ENCODE measurements around the gene CD44. TPM values are rescaled to one million over a fixed set of nuclear protein-coding genes. Genes with fewer than 3 reads are reported as not detected.

CD44 gene
- total and polyA plus RNA-seq, 4 donors = 28.9 to 72.2 (median 54.1) TPM

- no peaks in the 10 kb centered on the region for H3K36me3 ChIP-seq (ENCODE audit: control insufficient read depth, insufficient read depth, low read length)
- no peak overlapping the region for H3K27ac ChIP-seq (ENCODE audit: low read depth, low read length)
- H3K4me1 ChIP-seq (ENCODE audit: control insufficient read depth, insufficient read depth, low read length) = no peaks in the 10 kb centered on the region
- H3K27me3 ChIP-seq (ENCODE audit: control insufficient read depth, insufficient read depth, low read length) = no peaks in the 10 kb centered on the region
- 92% methylated on average over 2 of the region's 7 CpGs for WGBS (ENCODE audit: insufficient coverage)
- no peak overlapping the region for H3K4me3 ChIP-seq (ENCODE audit: low read depth, low read length)
- DNase-seq (ENCODE audit: low read depth in 4 of 6, low spot score in 6 of 6) = no peak
- no peaks in the 10 kb centered on the region for H3K9me3 ChIP-seq (ENCODE audit: control insufficient read depth, insufficient read depth, low read length)
These were observed 61.9 kb downstream of the CD44 start for GRCh38 chr11:35200811-35201341.

- H3K27me3 ChIP-seq (ENCODE audit: control insufficient read depth, insufficient read depth, low read length) = no peaks in the 10 kb centered on the region
- 100% methylated on average over 1 of the region's 5 CpGs for WGBS (ENCODE audit: insufficient coverage)
These were observed 65.6 kb downstream of the CD44 start for GRCh38 chr11:35204614-35205013.

GRCh38 chr11:35206616-35207015 lies 67.6 kb downstream of the CD44 start:
- WGBS (ENCODE audit: insufficient coverage) = 83% methylated on average over 1 of the region's 1 CpG

More at GRCh38 chr11:35204614-35205013, 65.6 kb downstream of the CD44 start:
- no peak overlapping the region for H3K27ac ChIP-seq (ENCODE audit: low read depth, low read length)
- no peaks in the 10 kb centered on the region for H3K9me3 ChIP-seq (ENCODE audit: control insufficient read depth, insufficient read depth, low read length)
- no peak overlapping the region for H3K4me3 ChIP-seq (ENCODE audit: low read depth, low read length)
- H3K4me1 ChIP-seq (ENCODE audit: control insufficient read depth, insufficient read depth, low read length) = no peaks in the 10 kb centered on the region
- H3K36me3 ChIP-seq (ENCODE audit: control insufficient read depth, insufficient read depth, low read length) = no peaks in the 10 kb centered on the region
- no peak for DNase-seq (ENCODE audit: low read depth in 4 of 6, low spot score in 6 of 6)

DNA sequence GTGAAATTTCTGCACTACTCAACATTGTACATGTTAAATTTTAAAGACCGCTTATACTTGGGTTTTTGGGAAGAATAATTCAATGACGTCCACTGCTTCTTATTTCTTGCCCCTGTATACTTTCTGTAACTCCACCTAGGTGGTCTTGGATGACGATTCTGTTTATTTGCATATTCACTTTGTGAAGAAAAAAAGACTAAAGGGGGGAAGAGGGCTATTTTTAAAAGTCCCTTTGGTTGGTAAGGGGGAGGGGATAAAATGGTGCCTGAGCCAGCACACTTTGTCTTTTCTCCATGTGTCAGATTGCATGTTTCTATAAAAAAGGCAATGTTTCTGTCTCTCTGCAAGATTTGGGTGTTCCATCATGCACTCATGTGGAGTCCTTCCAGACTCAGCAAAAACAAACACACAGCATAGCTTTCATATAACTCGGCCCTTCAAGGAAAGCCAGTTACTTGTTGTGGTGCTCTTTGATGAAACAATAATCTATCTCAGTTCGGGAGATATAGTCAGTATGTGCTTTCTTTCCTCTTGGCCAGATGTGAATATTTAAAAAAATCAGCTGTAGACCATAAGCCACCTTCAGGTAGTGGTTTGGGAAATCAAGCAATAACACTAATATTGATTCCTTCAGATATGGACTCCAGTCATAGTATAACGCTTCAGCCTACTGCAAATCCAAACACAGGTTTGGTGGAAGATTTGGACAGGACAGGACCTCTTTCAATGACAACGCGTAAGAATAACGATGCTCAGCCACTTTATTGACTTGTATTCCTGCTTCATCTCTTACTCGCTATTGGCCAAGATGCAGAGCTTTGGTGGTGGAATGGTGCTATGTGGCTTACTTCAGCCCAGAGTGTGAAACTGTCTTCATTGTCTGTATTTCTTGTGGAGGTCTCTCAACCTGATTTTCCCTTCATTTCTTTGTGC lies 68.8 kb downstream of the CD44 start:
- no peaks in the 10 kb centered on the region for H3K4me1 ChIP-seq (ENCODE audit: control insufficient read depth, insufficient read depth, low read length)
- no peaks in the 10 kb centered on the region for H3K36me3 ChIP-seq (ENCODE audit: control insufficient read depth, insufficient read depth, low read length)
- 96% methylated on average over 5 of the region's 10 CpGs for WGBS (ENCODE audit: insufficient coverage)
- no peak for DNase-seq (ENCODE audit: low read depth in 4 of 6, low spot score in 6 of 6)
- no peak overlapping the region for H3K4me3 ChIP-seq (ENCODE audit: low read depth, low read length)
- no peaks in the 10 kb centered on the region for H3K9me3 ChIP-seq (ENCODE audit: control insufficient read depth, insufficient read depth, low read length)
- H3K27me3 ChIP-seq (ENCODE audit: control insufficient read depth, insufficient read depth, low read length) = no peaks in the 10 kb centered on the region
- no peak overlapping the region for H3K27ac ChIP-seq (ENCODE audit: low read depth, low read length)

More at GRCh38 chr11:35206616-35207015, 67.6 kb downstream of the CD44 start:
- DNase-seq (ENCODE audit: low read depth in 4 of 6, low spot score in 6 of 6) = no peak
- no peak overlapping the region for H3K4me3 ChIP-seq (ENCODE audit: low read depth, low read length)
- no peaks in the 10 kb centered on the region for H3K36me3 ChIP-seq (ENCODE audit: control insufficient read depth, insufficient read depth, low read length)
- no peaks in the 10 kb centered on the region for H3K9me3 ChIP-seq (ENCODE audit: control insufficient read depth, insufficient read depth, low read length)
- no peaks in the 10 kb centered on the region for H3K4me1 ChIP-seq (ENCODE audit: control insufficient read depth, insufficient read depth, low read length)
- H3K27me3 ChIP-seq (ENCODE audit: control insufficient read depth, insufficient read depth, low read length) = no peaks in the 10 kb centered on the region
- no peak overlapping the region for H3K27ac ChIP-seq (ENCODE audit: low read depth, low read length)

- no peaks in the 10 kb centered on the region for H3K4me1 ChIP-seq (ENCODE audit: control insufficient read depth, insufficient read depth, low read length)
- no peaks in the 10 kb centered on the region for H3K36me3 ChIP-seq (ENCODE audit: control insufficient read depth, insufficient read depth, low read length)
- DNase-seq (ENCODE audit: low read depth in 4 of 6, low spot score in 6 of 6) = no peak
- H3K27ac ChIP-seq (ENCODE audit: low read depth, low read length) = no peak overlapping the region
- no peak overlapping the region for H3K4me3 ChIP-seq (ENCODE audit: low read depth, low read length)
- no peaks in the 10 kb centered on the region for H3K9me3 ChIP-seq (ENCODE audit: control insufficient read depth, insufficient read depth, low read length)
- no peaks in the 10 kb centered on the region for H3K27me3 ChIP-seq (ENCODE audit: control insufficient read depth, insufficient read depth, low read length)
- WGBS (ENCODE audit: insufficient coverage) = 65% methylated on average over 2 of the region's 4 CpGs
These were observed 69.8 kb downstream of the CD44 start for GRCh38 chr11:35208795-35209194.

GRCh38 chr11:35210876-35211546 lies 72.0 kb downstream of the CD44 start:
- Histone ChIP-seq H3K4me3 (ENCODE audit: low read depth, low read length) (no peak overlapping the region), H3K9me3 (ENCODE audit: control insufficient read depth, insufficient read depth, low read length) (no peaks in the 10 kb centered on the region), H3K27me3 (ENCODE audit: control insufficient read depth, insufficient read depth, low read length) (no peaks in the 10 kb centered on the region), H3K4me1 (ENCODE audit: control insufficient read depth, insufficient read depth, low read length) (no peaks in the 10 kb centered on the region), H3K27ac (ENCODE audit: low read depth, low read length) (no peak overlapping the region), H3K36me3 (ENCODE audit: control insufficient read depth, insufficient read depth, low read length) (no peaks in the 10 kb centered on the region)
- WGBS (ENCODE audit: insufficient coverage) = no CpG with 5 or more reads among the region's 3 CpGs
- no peak for DNase-seq (ENCODE audit: low read depth in 4 of 6, low spot score in 6 of 6)

DNA sequence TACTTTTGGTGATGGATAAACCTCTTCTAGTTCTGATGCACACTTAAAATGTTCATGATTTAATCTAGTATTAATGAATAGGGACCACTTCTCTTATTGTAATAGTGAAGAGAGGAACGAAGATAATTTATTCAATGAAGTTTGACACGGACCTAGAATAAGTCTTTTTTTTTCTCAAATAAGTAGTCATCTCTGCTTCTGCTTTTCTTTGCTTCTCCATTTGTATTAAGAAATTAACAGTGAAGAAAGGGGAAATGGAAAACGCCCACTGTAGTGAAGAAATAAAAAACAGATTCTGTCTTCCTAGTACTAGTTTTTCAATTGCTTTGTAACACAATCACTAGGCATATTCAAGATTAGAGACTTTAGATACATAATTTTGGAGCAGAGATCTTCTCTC lies 73.0 kb downstream of the CD44 start:
- no CpG with 5 or more reads among the region's 3 CpGs for WGBS (ENCODE audit: insufficient coverage)
- no peaks in the 10 kb centered on the region for H3K27me3 ChIP-seq (ENCODE audit: control insufficient read depth, insufficient read depth, low read length)
- H3K4me1 ChIP-seq (ENCODE audit: control insufficient read depth, insufficient read depth, low read length) = no peaks in the 10 kb centered on the region
- no peaks in the 10 kb centered on the region for H3K36me3 ChIP-seq (ENCODE audit: control insufficient read depth, insufficient read depth, low read length)
- no peak overlapping the region for H3K27ac ChIP-seq (ENCODE audit: low read depth, low read length)
- no peak for DNase-seq (ENCODE audit: low read depth in 4 of 6, low spot score in 6 of 6)
- H3K9me3 ChIP-seq (ENCODE audit: control insufficient read depth, insufficient read depth, low read length) = no peaks in the 10 kb centered on the region
- H3K4me3 ChIP-seq (ENCODE audit: low read depth, low read length) = no peak overlapping the region

DNA sequence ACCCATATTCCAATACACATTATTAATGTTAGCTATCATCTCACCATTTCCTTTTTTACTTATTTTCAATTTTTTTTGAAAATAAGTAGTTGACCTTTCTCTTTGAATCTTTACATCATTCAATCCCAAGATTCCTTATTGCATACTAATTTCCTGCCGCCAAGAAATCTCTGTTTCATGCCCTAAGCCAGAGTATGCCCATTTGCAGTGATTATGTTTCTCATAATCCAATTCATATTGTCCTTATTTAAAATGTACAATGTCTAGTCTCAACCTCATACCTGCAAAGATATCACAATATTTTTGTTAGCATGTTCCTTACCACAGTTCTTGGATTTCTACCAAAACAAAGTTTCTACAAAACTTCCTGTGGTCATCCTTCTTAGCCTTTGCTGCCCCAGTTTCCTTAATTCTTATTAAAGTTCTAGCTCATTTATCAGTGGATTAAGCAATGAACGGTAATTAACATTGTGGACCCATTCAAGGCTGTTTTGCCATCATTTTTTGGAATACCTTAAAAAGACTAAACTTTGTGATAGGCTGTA lies 75.3 kb downstream of the CD44 start:
- no peaks in the 10 kb centered on the region for H3K36me3 ChIP-seq (ENCODE audit: control insufficient read depth, insufficient read depth, low read length)
- H3K27me3 ChIP-seq (ENCODE audit: control insufficient read depth, insufficient read depth, low read length) = no peaks in the 10 kb centered on the region
- no peak overlapping the region for H3K27ac ChIP-seq (ENCODE audit: low read depth, low read length)
- DNase-seq (ENCODE audit: low read depth in 4 of 6, low spot score in 6 of 6) = no peak
- H3K4me1 ChIP-seq (ENCODE audit: control insufficient read depth, insufficient read depth, low read length) = no peaks in the 10 kb centered on the region
- 80% methylated on average over 1 of the region's 2 CpGs for WGBS (ENCODE audit: insufficient coverage)
- no peak overlapping the region for H3K4me3 ChIP-seq (ENCODE audit: low read depth, low read length)
- no peaks in the 10 kb centered on the region for H3K9me3 ChIP-seq (ENCODE audit: control insufficient read depth, insufficient read depth, low read length)

DNA sequence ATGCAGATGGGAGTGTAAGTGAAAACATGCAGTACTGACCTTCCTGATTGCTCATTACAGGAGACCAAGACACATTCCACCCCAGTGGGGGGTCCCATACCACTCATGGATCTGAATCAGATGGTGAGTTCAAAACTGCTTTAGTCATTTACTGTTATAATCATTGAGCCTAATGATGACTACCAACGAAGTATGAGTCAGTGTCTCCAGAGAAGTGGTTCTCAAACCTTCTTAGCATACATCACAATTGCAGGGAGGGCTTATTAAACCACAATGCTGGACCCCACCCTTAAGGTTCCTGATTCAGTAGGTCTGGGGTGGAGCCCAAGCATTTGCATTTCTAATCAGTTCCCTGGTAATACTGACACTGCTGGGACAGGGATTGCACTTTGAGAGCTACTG lies 75.8 kb downstream of the CD44 start:
- Histone ChIP-seq H3K4me3 (ENCODE audit: low read depth, low read length) (no peak overlapping the region), H3K9me3 (ENCODE audit: control insufficient read depth, insufficient read depth, low read length) (no peaks in the 10 kb centered on the region), H3K27ac (ENCODE audit: low read depth, low read length) (no peak overlapping the region), H3K27me3 (ENCODE audit: control insufficient read depth, insufficient read depth, low read length) (no peaks in the 10 kb centered on the region), H3K4me1 (ENCODE audit: control insufficient read depth, insufficient read depth, low read length) (no peaks in the 10 kb centered on the region), H3K36me3 (ENCODE audit: control insufficient read depth, insufficient read depth, low read length) (no peaks in the 10 kb centered on the region)
- no CpG with 5 or more reads among the region's 1 CpG for WGBS (ENCODE audit: insufficient coverage)
- DNase-seq (ENCODE audit: low read depth in 4 of 6, low spot score in 6 of 6) = no peak
